ENCODE results near the gene EMD.

DNA sequence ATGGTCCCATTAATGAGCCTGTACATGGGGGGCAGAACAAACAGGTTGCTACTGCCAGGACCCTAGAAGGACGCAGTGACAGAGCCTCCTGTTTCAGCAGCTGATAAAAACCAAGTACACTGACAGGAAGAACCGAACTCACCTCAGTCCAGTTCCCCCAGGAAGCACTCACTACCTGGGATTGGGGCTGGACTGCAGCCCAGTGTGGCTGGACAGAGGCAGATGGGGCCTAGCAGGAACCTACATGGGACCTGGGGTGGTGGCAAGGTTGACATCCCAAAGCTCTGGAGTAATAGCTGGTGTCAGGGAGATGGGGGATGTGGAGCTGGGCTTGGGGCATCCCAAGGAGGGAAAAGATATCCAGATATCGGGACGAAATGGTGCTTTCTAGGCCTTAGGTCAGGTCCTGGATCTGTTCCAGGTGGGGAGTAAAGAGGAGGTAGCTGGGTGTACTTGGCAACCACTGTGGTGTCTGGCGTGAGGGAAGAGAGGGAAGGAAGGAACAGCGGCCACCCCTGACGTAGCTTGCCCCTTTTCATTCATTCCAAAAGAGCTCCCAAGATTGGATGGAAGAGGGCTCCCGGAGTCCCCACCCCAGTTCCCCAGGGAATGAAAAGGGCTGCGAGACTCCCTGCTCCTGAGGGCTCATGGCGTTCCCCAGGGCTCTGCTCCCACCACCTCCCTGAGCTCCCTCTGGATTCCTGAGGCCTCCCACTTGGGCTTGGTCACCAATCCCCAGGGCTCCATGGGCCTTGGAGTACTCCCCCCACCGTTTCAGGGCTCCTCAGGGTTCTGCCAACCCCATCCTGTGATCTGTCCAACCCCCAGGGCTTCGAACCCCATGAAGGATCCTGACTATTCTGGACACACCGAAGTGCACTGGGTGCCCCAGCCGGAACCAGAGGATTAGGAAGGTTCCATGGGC lies 4.5 kb downstream of the EMD start:
- TF ChIP-seq POLR2A (IDR thresholded peaks at IDR 0.05; ENCODE audit: low read depth, low read length) (no peak), POLR2AphosphoS5 (IDR thresholded peaks at IDR 0.05; ENCODE audit: low read depth, low read length) (no peak), TAF1 (IDR thresholded peaks at IDR 0.05; ENCODE audit: low read depth, low read length) (no peak)

All from GM12891 (cell line).